Gastroesophageal sphincter (tissue), 4 donors: ENCODE data around the gene PXYLP1. TPM values are rescaled to one million over a fixed set of nuclear protein-coding genes. Genes with fewer than 3 reads are reported as not detected.

Experiments used
- ATAC-seq: fragments of 150-250 bp; one replicate; pipeline ENCODE4 v1.9.1; 2016; ENCODE audit warnings: mild to moderate bottlenecking, moderate library complexity
- H3K27ac ChIP-seq, 4 donors: fragments of 200-600 bp; sonication (generic) in 3 of 4; 1 replicate in 3 of 4; 2 replicates in 1 of 4; pipeline ENCODE4 v1.5.1; 2016 to 2019
- H3K27me3 ChIP-seq: fragments of 200-600 bp; sonication (generic); one replicate; pipeline ENCODE4 v1.5.1; 2019
- H3K36me3 ChIP-seq, 2 donors: fragments of 200-600 bp; sonication (generic); one replicate each; pipeline ENCODE4 v1.5.1; 2019; ENCODE audit warnings: control low read depth in 1 of 2
- H3K4me1 ChIP-seq, 3 donors: fragments of 200-600 bp; sonication (generic); 1 replicate in 2 of 3; 2 replicates in 1 of 3; pipeline ENCODE4 v1.5.1; 2016 to 2019; ENCODE audit warnings: control low read depth in 2 of 3
- H3K4me3 ChIP-seq, 2 donors: fragments of 200-600 bp; sonication (generic); one replicate each; pipeline ENCODE4 v1.5.1; 2019; ENCODE audit warnings: mild to moderate bottlenecking in 1 of 2, moderate library complexity in 1 of 2
- H3K9me3 ChIP-seq, 3 donors: fragments of 200-600 bp; sonication (generic); one replicate each; pipeline ENCODE4 v1.5.1; 2017 to 2019; ENCODE audit warnings: control low read depth in 2 of 3
- EP300 ChIP-seq: sonication (generic); formaldehyde crosslinking; IDR thresholded peaks from one replicate; pipeline ENCODE4 v1.6.1; 2017; ENCODE audit warnings: antibody characterized with exemption, mild to moderate bottlenecking
- POLR2A ChIP-seq, 2 donors: fragments of 450-650 bp; IDR thresholded peaks; one replicate each; pipeline ENCODE4 v1.6.1; 2017; ENCODE audit warnings: antibody characterized with exemption in 2 of 2, mild to moderate bottlenecking in 2 of 2, moderate library complexity in 1 of 2
- POLR2AphosphoS5 ChIP-seq: sonication (generic); formaldehyde crosslinking; IDR thresholded peaks from one replicate; pipeline ENCODE4 v1.6.1; 2017; ENCODE audit warnings: antibody characterized with exemption
- WGBS, 2 donors: methylation state at CpG; one replicate each; pipeline ENCODE4 v1.1.5; 2018; ENCODE audit warnings: low coverage in 1 of 2; 5-methylcytosine and 5-hydroxymethylcytosine counted together
- total RNA-seq, 4 donors: library from RNA; depleted of rRNA; stranded (reverse); fragments of >200 nt; gene quantifications; one replicate each; pipeline ENCODE4 v1.1.0, GENCODE V29; 2016
- TF ChIP-seq, protein P1 (sequence below), 4 experiments: fragments of 200-600 bp in 2 of 4; fragments of 450-650 bp in 2 of 4; sonication (generic) in 1 of 4; IDR thresholded peaks; one replicate each; pipeline ENCODE4 v1.5.1; 2017 to 2019; ENCODE audit warnings: antibody characterized with exemption in 4 of 4, mild to moderate bottlenecking in 2 of 4, moderate library complexity in 2 of 4

The PXYLP1 gene
- total RNA-seq, 4 donors from 2014 or later, result 6.5 to 16.9 (median 10.0) TPM

DNA sequence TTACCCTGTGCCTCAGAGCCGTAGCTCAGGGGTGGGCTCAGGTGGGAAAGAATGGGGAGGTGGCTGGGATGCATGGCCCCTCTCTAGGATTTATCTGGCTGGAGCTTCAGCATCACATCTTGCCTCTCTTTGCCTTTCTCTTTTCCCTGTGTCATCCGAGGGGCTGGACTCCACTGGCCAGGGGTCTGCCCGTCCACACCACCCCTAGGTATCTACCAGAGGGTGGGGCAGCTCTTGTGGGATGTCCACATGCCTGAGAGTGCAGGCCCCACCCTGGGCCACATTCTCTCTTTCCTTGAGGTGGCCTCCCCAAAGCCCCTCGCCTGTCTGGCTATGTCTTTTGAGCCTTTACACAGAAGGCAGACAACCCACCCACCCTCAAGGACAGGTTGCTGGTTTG lies 37.2 kb downstream of the PXYLP1 start:
- no peaks in the 10 kb centered on the region for H3K9me3 ChIP-seq
- ATAC-seq, result no peak
- H3K4me3 ChIP-seq, result no peak overlapping the region
- WGBS, 2 donors, result 95% methylated on average over 3 of the region's 4 CpGs; no CpG with 5 or more reads in 1 of the 2 donors
- TF ChIP-seq EP300 (no peak), POLR2AphosphoS5 (no peak), POLR2A (IDR thresholded peaks at IDR 0.05) (no peak)
- TF ChIP-seq, protein P1, sequence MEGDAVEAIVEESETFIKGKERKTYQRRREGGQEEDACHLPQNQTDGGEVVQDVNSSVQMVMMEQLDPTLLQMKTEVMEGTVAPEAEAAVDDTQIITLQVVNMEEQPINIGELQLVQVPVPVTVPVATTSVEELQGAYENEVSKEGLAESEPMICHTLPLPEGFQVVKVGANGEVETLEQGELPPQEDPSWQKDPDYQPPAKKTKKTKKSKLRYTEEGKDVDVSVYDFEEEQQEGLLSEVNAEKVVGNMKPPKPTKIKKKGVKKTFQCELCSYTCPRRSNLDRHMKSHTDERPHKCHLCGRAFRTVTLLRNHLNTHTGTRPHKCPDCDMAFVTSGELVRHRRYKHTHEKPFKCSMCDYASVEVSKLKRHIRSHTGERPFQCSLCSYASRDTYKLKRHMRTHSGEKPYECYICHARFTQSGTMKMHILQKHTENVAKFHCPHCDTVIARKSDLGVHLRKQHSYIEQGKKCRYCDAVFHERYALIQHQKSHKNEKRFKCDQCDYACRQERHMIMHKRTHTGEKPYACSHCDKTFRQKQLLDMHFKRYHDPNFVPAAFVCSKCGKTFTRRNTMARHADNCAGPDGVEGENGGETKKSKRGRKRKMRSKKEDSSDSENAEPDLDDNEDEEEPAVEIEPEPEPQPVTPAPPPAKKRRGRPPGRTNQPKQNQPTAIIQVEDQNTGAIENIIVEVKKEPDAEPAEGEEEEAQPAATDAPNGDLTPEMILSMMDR (IDR thresholded peaks at IDR 0.05), result no peak
- H3K27ac ChIP-seq, result no peak overlapping the region
- no peaks in the 10 kb centered on the region for H3K4me1 ChIP-seq
- H3K36me3 ChIP-seq, result no peaks in the 10 kb centered on the region
- no peaks in the 10 kb centered on the region for H3K27me3 ChIP-seq

DNA sequence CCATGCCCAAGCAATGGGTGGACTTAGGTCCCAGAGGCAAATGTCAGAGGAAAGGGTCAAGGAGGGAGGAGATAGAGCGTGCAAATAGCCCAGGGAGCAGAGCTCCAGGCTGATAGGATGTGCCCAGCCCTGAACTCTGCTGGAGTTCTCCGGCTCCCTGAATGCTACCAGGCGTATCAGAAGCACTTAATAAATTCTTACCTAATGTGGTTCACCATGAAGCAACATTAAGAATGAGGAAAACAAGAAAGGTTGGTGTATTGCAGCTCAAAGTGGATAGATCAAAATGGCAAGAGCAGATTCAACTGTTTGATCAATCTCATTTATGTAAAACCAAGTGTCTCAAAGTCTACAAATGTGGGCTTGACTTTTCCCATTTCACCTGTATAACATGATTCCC lies 38.3 kb downstream of the PXYLP1 start:
- WGBS, 2 donors, result 80% methylated on average over 3 of the region's 3 CpGs; no CpG with 5 or more reads in 1 of the 2 donors
- H3K27me3 ChIP-seq, result no peaks in the 10 kb centered on the region
- no peak for TF ChIP-seq POLR2A (IDR thresholded peaks at IDR 0.05)
- TF ChIP-seq POLR2AphosphoS5, result no peak
- no peak for TF ChIP-seq EP300
- TF ChIP-seq, protein P1 (IDR thresholded peaks at IDR 0.05), result no peak
- no peak overlapping the region for H3K27ac ChIP-seq
- no peak overlapping the region for H3K4me3 ChIP-seq
- H3K36me3 ChIP-seq, result peaks cover 0 to 10% of the 10 kb centered on the region in 2 donors
- no peaks in the 10 kb centered on the region for H3K9me3 ChIP-seq
- H3K4me1 ChIP-seq, result no peaks in the 10 kb centered on the region
- no peak for ATAC-seq

DNA sequence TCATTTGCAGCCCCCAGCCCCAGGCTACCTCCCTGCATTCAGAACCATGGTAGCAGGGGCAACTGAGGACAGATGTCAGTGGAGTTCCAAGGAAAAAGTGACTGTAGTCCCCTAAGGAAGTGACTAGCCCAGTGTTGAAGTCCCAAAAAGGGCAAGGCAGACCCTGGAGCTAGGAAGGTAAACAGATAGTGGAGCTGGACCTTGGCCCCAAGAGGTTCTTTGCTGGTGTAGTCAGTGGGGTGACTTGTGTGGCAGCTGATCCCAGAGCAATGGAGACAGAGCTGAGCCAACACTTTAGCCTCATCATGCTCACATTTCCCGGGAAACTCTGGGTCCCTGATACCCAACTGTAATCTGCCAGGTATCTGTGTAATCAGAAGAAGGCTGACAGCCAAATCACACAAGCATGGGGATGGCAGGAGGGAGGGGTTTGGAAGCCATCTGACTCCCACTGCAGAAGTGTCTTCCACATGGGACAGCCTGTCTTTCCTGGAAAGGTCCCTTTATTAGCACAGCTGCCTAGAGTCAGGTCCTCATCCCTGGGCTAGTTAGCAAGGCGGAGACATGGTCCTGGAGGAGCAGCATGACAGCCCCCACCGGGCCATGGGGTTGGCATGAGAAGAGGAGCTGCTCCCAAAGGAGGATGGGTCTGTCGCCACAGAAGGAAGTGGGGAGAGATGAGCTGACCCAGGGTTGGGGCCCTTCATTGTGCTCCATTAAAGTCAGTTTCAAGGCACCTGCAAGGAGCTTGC lies 39.8 kb downstream of the PXYLP1 start:
- TF ChIP-seq EP300 (no peak), POLR2A (IDR thresholded peaks at IDR 0.05) (no peak), POLR2AphosphoS5 (no peak)
- TF ChIP-seq, protein P1 (IDR thresholded peaks at IDR 0.05), result no peak
- no peak for ATAC-seq
- Histone ChIP-seq H3K27me3 (no peaks in the 10 kb centered on the region), H3K4me1 (no peaks in the 10 kb centered on the region), H3K9me3 (no peaks in the 10 kb centered on the region), H3K36me3 (peaks cover 0 to 10% of the 10 kb centered on the region in 2 donors), H3K27ac (no peak overlapping the region), H3K4me3 (no peak overlapping the region)
- WGBS, 2 donors, result 100% methylated on average over 1 of the region's 4 CpGs; no CpG with 5 or more reads in 1 of the 2 donors

DNA sequence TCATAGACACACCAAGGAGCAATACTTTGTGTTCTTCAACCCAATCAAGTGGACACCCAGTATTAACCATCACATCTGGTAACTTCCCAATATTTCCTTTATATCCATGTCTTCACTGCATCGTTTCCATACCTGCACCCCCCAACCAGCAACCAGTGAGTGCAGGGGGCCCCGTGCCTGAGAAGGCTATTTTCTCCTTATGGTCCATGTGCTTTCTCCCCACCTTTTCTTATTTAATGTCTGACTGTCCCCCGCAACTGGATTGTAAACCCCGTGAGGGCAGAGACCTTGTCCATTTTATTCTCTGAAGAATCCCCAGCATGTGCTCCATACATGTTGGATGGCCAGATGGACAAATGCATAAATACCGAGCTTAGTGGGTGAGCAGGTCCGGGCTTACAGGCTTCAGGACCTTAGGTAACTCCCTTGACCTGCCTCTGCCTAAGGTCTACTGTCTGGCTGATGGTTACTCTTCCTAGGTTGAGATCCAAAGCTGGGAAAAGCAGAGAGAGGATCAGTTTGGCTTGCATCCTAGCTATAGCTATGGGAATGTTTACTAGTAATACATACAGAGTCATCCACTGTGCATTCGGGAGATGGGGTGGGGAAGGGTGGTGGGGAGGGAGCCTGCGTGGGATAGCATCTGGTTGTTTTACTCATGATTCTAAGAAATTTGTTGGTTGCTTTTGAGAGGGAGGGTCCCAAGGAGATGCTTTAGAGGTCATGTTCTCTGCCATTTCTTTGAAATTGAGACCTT lies 41.5 kb downstream of the PXYLP1 start:
- Histone ChIP-seq H3K4me3 (no peak overlapping the region), H3K4me1 (no peaks in the 10 kb centered on the region), H3K27me3 (no peaks in the 10 kb centered on the region), H3K27ac (no peak overlapping the region), H3K9me3 (no peaks in the 10 kb centered on the region), H3K36me3 (peaks cover 0 to 10% of the 10 kb centered on the region in 2 donors)
- ATAC-seq, result no peak
- WGBS, 2 donors, result 89 to 100% methylated on average over 2 to 7 of the region's 8 CpGs
- TF ChIP-seq POLR2A (IDR thresholded peaks at IDR 0.05), result no peak

DNA sequence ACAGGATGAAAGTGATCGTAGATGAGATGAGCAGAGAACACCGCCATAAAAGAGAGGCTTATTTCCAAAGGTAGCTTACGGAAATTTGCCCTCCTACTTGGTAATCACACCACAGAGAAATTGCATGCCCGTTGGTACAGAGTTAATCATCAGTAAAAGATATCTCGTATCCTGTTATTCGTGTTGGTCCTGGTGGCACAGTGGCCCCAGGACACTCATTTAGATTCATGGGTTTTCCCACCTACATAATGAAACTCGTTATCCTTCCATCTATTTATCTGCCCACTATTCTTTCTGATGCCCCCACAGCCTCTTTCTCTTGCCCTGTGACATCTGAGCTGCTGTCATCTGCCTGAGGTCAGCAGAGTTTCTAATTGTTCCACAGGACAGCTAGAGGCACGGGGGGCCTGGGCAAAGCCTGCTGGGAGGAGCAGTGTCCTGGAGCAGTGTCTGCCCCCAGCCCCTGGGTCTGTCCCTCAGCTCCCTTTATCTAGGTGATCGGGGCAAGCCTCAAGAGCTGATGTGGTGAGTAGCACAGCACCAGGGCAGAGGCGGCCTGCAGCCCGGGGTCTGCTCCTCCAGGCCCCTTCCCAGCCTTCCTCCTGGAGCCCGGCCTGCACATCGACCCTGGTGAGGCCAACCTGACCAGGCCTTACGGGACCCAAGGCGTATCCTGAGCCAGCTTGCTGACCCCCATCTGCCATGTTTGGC lies 42.2 kb downstream of the PXYLP1 start:
- TF ChIP-seq POLR2AphosphoS5, result no peak
- TF ChIP-seq EP300, result no peak
- TF ChIP-seq POLR2A (IDR thresholded peaks at IDR 0.05), result no peak
- TF ChIP-seq, protein P1 (IDR thresholded peaks at IDR 0.05), result no peak
- H3K4me1 ChIP-seq, result peaks cover 0 to 4% (median 2%) of the 10 kb centered on the region in 3 donors
- H3K27ac ChIP-seq, result no peak overlapping the region
- H3K36me3 ChIP-seq, result peaks cover 0 to 10% of the 10 kb centered on the region in 2 donors
- H3K4me3 ChIP-seq, result no peak overlapping the region
- no peaks in the 10 kb centered on the region for H3K9me3 ChIP-seq
- no peaks in the 10 kb centered on the region for H3K27me3 ChIP-seq
- peak; percentile 30 for ATAC-seq
- 90 to 91% methylated on average over 4 to 13 of the region's 15 CpGs for WGBS, 2 donors
